Keratinocyte (primary cell): Measurements from ENCODE around the gene L3MBTL4.

Experiments
- EZH2 ChIP-seq: IDR thresholded peaks from one replicate; pipeline ENCODE4 v1.6.1; 2012; ENCODE audit warnings: inconsistent platforms, mild to moderate bottlenecking, low read length, moderate library complexity
- TF ChIP-seq, protein P1 (sequence below), 3 experiments: IDR thresholded peaks in 1 of 3; conservative IDR thresholded peaks in 1 of 3; optimal IDR thresholded peaks in 1 of 3; 2 replicates in 2 of 3; 3 replicates in 1 of 3; pipeline versions ENCODE3 to v1.5.1; 2011; ENCODE audit warnings: low read length in 3 of 3, mild to moderate bottlenecking in 3 of 3, moderate library complexity in 2 of 3, control low read depth in 1 of 3, inconsistent platforms in 1 of 3; ENCODE audit not compliant: insufficient read depth in 2 of 3; ENCODE audit errors: extremely low read depth in 1 of 3

DNA sequence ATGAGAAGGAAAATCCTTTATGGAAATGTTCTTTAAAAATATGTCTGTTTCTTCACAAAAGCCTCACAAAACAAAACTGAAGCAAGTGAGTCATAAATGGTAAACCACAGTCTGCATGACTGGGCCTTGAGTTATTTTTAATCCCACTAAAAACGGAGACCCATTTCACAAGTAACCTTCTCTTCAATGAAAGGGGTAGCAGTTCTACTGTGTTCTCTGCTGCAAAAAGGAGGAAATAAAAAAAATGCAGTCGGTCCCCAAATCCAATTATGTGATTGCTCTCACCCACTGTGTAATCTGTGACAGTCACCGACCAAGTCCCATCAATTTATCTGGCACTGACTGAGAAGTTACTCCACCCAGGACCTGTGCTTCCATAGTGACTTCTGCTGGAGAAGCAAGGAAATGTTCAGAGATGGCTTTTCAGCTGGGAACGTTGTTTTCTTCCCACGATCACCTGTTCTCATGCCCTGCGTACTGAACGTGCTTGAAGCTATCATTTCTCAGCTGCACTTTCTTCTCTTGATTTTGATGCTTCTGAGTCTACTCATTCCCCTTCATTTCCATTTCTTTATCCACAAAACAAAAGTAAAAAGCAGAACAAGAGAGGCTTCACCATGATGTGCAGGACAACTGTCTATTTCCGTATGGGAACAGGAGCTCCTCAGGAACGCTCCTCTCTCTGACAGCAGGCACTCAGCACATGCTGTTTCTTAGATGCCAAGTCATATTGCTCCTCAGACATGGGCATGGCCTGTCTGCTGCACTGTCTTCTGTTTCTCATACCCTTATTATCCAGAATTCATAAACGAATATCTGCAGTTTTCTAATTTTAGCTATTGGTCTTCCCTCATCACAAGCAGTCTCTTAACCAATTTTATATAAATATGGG, 439.4 kb downstream of the L3MBTL4 start:
- TF ChIP-seq, protein P1, sequence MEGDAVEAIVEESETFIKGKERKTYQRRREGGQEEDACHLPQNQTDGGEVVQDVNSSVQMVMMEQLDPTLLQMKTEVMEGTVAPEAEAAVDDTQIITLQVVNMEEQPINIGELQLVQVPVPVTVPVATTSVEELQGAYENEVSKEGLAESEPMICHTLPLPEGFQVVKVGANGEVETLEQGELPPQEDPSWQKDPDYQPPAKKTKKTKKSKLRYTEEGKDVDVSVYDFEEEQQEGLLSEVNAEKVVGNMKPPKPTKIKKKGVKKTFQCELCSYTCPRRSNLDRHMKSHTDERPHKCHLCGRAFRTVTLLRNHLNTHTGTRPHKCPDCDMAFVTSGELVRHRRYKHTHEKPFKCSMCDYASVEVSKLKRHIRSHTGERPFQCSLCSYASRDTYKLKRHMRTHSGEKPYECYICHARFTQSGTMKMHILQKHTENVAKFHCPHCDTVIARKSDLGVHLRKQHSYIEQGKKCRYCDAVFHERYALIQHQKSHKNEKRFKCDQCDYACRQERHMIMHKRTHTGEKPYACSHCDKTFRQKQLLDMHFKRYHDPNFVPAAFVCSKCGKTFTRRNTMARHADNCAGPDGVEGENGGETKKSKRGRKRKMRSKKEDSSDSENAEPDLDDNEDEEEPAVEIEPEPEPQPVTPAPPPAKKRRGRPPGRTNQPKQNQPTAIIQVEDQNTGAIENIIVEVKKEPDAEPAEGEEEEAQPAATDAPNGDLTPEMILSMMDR (optimal IDR thresholded peaks at IDR 0.05 in 1 of 3, IDR thresholded peaks at IDR 0.05 in 1 of 3, conservative IDR thresholded peaks at IDR 0.05 in 1 of 3; ENCODE audit: extremely low read depth in 1 of 3, insufficient read depth in 2 of 3, low read length in 3 of 3) = peak in 1 of 3 experiments; percentile 22
- no peak for TF ChIP-seq EZH2
